Measurements from ENCODE around the gene RBM23.

DNA sequence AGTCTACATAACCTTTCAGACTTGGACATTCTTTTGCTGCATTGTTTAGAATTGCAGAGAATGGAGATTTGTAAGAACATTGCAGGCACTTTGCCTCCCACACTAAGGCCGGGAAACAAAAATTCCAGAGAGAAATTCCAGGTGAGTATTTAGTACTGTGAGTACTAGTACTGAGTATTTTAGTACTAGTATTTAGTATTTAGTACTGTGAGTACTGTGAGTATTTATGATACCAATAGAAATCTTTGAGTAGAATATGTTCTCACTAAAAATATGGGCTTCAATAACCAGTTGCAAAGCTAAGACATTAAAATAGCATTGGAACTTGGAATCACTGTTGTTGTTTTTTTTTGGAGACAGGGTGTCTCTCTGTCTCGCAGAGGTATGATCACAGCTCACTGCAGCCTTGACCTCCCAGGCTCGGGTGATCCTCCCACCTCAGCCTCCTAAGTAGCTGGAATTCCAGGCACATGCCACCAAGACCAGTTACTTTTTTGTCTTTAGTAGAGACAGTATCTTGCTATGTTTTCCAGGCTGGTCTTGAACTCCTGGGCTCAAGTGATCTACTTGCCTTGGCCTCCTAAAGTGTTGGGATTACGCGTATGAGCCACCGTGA lies 43.2 kb upstream of the RBM23 start:
- TF ChIP-seq EZH2 (IDR thresholded peaks at IDR 0.05; ENCODE audit: borderline replicate concordance, insufficient read depth, low read length, poor library complexity, severe bottlenecking): no peak
- TF ChIP-seq, protein P1, sequence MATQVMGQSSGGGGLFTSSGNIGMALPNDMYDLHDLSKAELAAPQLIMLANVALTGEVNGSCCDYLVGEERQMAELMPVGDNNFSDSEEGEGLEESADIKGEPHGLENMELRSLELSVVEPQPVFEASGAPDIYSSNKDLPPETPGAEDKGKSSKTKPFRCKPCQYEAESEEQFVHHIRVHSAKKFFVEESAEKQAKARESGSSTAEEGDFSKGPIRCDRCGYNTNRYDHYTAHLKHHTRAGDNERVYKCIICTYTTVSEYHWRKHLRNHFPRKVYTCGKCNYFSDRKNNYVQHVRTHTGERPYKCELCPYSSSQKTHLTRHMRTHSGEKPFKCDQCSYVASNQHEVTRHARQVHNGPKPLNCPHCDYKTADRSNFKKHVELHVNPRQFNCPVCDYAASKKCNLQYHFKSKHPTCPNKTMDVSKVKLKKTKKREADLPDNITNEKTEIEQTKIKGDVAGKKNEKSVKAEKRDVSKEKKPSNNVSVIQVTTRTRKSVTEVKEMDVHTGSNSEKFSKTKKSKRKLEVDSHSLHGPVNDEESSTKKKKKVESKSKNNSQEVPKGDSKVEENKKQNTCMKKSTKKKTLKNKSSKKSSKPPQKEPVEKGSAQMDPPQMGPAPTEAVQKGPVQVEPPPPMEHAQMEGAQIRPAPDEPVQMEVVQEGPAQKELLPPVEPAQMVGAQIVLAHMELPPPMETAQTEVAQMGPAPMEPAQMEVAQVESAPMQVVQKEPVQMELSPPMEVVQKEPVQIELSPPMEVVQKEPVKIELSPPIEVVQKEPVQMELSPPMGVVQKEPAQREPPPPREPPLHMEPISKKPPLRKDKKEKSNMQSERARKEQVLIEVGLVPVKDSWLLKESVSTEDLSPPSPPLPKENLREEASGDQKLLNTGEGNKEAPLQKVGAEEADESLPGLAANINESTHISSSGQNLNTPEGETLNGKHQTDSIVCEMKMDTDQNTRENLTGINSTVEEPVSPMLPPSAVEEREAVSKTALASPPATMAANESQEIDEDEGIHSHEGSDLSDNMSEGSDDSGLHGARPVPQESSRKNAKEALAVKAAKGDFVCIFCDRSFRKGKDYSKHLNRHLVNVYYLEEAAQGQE (IDR thresholded peaks at IDR 0.05; ENCODE audit: borderline replicate concordance): no peak
- TF ChIP-seq CTCF (IDR thresholded peaks at IDR 0.05; ENCODE audit: poor library complexity, severe bottlenecking): no peak
- TF ChIP-seq EP300 (conservative IDR thresholded peaks at IDR 0.05; ENCODE audit: poor library complexity, severe bottlenecking): no peak
